ENCODE data around the gene TAP1.

DNA sequence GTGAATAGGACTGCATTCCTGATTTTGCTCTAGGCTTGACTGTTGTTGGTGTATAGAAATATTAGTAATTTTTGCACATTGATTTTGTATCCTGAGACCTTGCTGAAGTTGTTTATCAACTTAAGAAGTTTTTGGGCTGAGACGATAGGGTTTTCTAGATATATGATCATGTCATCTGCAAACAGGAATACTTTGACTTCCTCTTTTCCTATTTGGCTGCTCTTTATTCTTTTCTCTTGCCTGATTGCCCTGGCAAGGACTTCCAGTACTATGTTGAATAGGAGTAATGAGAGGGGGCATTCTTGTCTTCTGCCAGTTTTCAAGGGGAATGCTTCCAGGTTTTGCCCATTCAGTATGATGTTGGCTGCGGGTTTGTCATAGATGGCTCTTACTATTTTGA, 50.1 kb downstream of the TAP1 start:
- TF ChIP-seq, protein P1, sequence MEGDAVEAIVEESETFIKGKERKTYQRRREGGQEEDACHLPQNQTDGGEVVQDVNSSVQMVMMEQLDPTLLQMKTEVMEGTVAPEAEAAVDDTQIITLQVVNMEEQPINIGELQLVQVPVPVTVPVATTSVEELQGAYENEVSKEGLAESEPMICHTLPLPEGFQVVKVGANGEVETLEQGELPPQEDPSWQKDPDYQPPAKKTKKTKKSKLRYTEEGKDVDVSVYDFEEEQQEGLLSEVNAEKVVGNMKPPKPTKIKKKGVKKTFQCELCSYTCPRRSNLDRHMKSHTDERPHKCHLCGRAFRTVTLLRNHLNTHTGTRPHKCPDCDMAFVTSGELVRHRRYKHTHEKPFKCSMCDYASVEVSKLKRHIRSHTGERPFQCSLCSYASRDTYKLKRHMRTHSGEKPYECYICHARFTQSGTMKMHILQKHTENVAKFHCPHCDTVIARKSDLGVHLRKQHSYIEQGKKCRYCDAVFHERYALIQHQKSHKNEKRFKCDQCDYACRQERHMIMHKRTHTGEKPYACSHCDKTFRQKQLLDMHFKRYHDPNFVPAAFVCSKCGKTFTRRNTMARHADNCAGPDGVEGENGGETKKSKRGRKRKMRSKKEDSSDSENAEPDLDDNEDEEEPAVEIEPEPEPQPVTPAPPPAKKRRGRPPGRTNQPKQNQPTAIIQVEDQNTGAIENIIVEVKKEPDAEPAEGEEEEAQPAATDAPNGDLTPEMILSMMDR (IDR thresholded peaks at IDR 0.05; ENCODE audit: low read depth, low read length), result no peak
- no peak for TF ChIP-seq EZH2phosphoT487 (IDR thresholded peaks at IDR 0.05; ENCODE audit: low read depth)
